ENCODE data around the gene CCN5. TPM values are rescaled to one million over a fixed set of nuclear protein-coding genes. Genes with fewer than 3 reads are reported as not detected.

The CCN5 gene
- total and polyA plus RNA-seq, 2 of the 13 experiments (the other 11 are each of a cell fraction or from before 2014, with no cell fraction given), result 0.12 TPM; not detected in 1

- no peak for TF ChIP-seq MTA1 (CRISPR knock-in tag; IDR thresholded peaks at IDR 0.05; ENCODE audit: borderline replicate concordance)
- no peak for TF ChIP-seq ZNF251 (CRISPR knock-in tag; IDR thresholded peaks at IDR 0.05)
- TF ChIP-seq SRSF9 (IDR thresholded peaks at IDR 0.05; ENCODE audit: borderline replicate concordance, insufficient read depth, low read depth, low read length, poor library complexity, severe bottlenecking), result no peak
- TF ChIP-seq ERF (CRISPR knock-in tag; IDR thresholded peaks at IDR 0.05), result peak; percentile 77; the same call in 1 of the 2 replicates
- TF ChIP-seq MBNL3 (CRISPR knock-in tag; conservative IDR thresholded peaks at IDR 0.05), result no peak
- no peak for TF ChIP-seq ATF7 (IDR thresholded peaks at IDR 0.05)
- TF ChIP-seq ATF7 (CRISPR knock-in tag; IDR thresholded peaks at IDR 0.05), result no peak
- TF ChIP-seq NCOA2 (CRISPR knock-in tag; IDR thresholded peaks at IDR 0.05), result no peak; the same call in 1 of the 2 replicates
- TF ChIP-seq PHB2 (IDR thresholded peaks at IDR 0.05; ENCODE audit: partially characterized antibody), result no peak
- TF ChIP-seq CENPBD1 (CRISPR knock-in tag; IDR thresholded peaks at IDR 0.05; ENCODE audit: borderline replicate concordance, low read depth), result no peak
- no peak for TF ChIP-seq ZNF781 (CRISPR knock-in tag; IDR thresholded peaks at IDR 0.05; ENCODE audit: borderline replicate concordance, not compliant biosample characterization)
- no peak for TF ChIP-seq RAD21 (CRISPR knock-in tag; IDR thresholded peaks at IDR 0.05)
- no peak for TF ChIP-seq HNRNPUL1 (IDR thresholded peaks at IDR 0.05; ENCODE audit: low read depth, low read length)
- no peak for TF ChIP-seq ZNF10 (CRISPR knock-in tag; IDR thresholded peaks at IDR 0.05; ENCODE audit: borderline replicate concordance, low read depth)
- TF ChIP-seq ZNF34 (CRISPR knock-in tag; IDR thresholded peaks at IDR 0.05; ENCODE audit: borderline replicate concordance), result no peak
- TF ChIP-seq CAMTA2 (CRISPR knock-in tag; IDR thresholded peaks at IDR 0.05; ENCODE audit: borderline replicate concordance), result no peak
- TF ChIP-seq REXO4 (CRISPR knock-in tag; IDR thresholded peaks at IDR 0.05; ENCODE audit: borderline replicate concordance), result no peak
- TF ChIP-seq ZNF607 (CRISPR knock-in tag; IDR thresholded peaks at IDR 0.05; ENCODE audit: borderline replicate concordance), result peak; percentile 71
- TF ChIP-seq ZNF282 (IDR thresholded peaks at IDR 0.05; ENCODE audit: partially characterized antibody), result no peak
- TF ChIP-seq FOXK2 (IDR thresholded peaks at IDR 0.05), result no peak
- TF ChIP-seq ZNF883 (CRISPR knock-in tag; IDR thresholded peaks at IDR 0.05; ENCODE audit: not compliant biosample characterization), result no peak
- TF ChIP-seq PATZ1 (CRISPR knock-in tag; IDR thresholded peaks at IDR 0.05), result 0 out of 2 replicates have a peak, but pooled peaks have one; percentile 30
- no peak for TF ChIP-seq ZNF510 (CRISPR knock-in tag; IDR thresholded peaks at IDR 0.05; ENCODE audit: low read depth)
- no peak for TF ChIP-seq ZBTB14 (CRISPR knock-in tag; IDR thresholded peaks at IDR 0.05)
- TF ChIP-seq RBM22 (optimal IDR thresholded peaks at IDR 0.05; ENCODE audit: low read length), result no peak
- TF ChIP-seq FOXK1 (CRISPR knock-in tag; IDR thresholded peaks at IDR 0.05; ENCODE audit: borderline replicate concordance, low read depth), result peak; percentile 72; the same call in 1 of the 2 replicates
- 0 out of 2 replicates have a peak, but pooled peaks have one; percentile 69 for TF ChIP-seq DNMT3B (CRISPR knock-in tag; conservative IDR thresholded peaks at IDR 0.05)
- TF ChIP-seq ZNF501 (CRISPR knock-in tag; IDR thresholded peaks at IDR 0.05), result no peak
- no peak for TF ChIP-seq SALL2 (CRISPR knock-in tag; IDR thresholded peaks at IDR 0.05)
- TF ChIP-seq ZNF136 (CRISPR knock-in tag; IDR thresholded peaks at IDR 0.05; ENCODE audit: low read depth), result no peak
Observed at GRCh38 chr20:44776980-44777379, 61.8 kb downstream of the CCN5 start (continued).
